GM20000 (cell line): ENCODE results near the gene TGM5.
"Not testable (repeated sequence)": the region's sequence is repeated elsewhere in the genome, so short reads cannot be mapped to it uniquely, and the experiment has no call there.

Source experiments
- DNase-seq: peaks from one replicate; pipeline ENCODE4 v3.0.0; 2012; ENCODE audit warnings: low spot score
- TF ChIP-seq, protein P1 (sequence below): IDR thresholded peaks from 2 replicates; pipeline ENCODE4 v1.5.1; 2012; ENCODE audit warnings: mild to moderate bottlenecking, control low read depth; ENCODE audit errors: extremely low read depth, missing control alignments

Gene TGM5

DNA sequence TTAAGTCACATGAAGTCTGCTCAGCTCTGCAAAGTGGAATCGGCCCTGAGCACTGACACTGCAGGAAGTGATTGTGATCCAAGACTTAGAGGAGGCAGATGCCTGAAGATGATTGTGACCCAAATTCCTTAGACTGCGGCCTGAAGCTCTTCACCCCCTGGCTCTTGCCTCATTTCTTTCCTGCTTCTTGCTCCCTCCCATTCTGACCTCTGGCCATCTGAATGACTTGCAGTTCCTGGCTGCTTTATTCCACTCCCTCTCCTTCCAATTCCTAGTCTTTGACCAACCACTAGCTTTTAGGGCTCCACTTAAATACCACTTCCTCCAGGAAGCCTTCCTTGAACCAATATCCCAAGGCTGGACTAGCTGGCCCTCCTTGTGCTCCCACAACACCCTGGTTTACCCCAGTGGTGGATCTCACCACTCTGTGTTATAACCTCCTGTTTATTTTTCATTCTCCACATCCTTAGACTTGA lies 36.0 kb downstream of the TGM5 start:
- no peak for DNase-seq
- TF ChIP-seq, protein P1, sequence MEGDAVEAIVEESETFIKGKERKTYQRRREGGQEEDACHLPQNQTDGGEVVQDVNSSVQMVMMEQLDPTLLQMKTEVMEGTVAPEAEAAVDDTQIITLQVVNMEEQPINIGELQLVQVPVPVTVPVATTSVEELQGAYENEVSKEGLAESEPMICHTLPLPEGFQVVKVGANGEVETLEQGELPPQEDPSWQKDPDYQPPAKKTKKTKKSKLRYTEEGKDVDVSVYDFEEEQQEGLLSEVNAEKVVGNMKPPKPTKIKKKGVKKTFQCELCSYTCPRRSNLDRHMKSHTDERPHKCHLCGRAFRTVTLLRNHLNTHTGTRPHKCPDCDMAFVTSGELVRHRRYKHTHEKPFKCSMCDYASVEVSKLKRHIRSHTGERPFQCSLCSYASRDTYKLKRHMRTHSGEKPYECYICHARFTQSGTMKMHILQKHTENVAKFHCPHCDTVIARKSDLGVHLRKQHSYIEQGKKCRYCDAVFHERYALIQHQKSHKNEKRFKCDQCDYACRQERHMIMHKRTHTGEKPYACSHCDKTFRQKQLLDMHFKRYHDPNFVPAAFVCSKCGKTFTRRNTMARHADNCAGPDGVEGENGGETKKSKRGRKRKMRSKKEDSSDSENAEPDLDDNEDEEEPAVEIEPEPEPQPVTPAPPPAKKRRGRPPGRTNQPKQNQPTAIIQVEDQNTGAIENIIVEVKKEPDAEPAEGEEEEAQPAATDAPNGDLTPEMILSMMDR: no peak

GRCh38 chr15:43229977-43230376 lies 36.8 kb downstream of the TGM5 start:
- DNase-seq: no peak

DNA sequence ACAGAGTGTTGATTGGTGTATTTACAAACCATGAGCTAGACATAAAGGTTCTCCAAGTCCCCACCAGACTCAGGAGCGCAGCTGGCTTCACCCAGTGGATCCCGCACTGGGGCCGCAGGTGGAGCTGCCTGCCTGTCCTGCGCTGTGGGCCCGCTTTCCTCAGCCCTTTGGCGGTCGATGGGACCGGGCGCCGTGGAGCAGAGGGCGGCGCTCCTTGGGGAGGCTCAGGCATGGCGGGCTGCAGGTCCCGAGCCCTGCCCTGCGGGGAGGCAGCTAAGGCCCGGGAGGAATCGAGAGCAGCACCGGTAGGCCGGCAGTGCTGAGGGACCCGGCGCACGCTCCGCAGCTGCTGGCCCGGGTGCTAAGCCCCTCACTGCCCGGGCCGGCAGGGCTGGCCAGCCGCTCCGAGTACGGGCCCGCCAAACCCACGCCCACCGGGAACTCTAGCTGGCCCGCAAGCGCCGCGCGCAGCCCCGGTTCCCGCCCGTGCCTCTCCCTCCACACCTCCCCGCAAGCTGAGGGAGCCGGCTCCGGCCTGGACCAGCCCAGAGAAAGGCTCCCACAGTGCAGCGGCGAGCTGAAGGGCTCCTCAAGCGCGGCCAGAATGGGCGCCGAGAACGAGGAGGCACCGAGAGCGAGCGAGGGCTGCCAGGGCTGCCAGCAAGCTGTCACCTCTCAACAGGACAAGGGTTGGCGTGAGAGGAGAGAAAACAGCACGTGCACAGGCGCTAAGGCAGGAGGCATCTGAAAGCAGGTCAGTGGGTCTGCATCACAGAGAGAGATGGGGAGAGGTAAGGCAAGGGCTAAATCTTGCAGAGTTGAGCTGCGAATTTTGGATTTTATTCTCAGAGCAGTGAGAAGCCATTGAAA lies 40.1 kb downstream of the TGM5 start:
- TF ChIP-seq, protein P1: no peak
- DNase-seq: no peak

More at GRCh38 chr15:43229977-43230376, 36.8 kb downstream of the TGM5 start:
- TF ChIP-seq, protein P1: no peak

GRCh38 chr15:43225950-43226255 lies 40.8 kb downstream of the TGM5 start:
- not testable (repeated sequence) for DNase-seq

- DNase-seq: peak; percentile 89
- TF ChIP-seq, protein P1: peak; percentile 60
Measured at GRCh38 chr15:43225201-43225949, 41.4 kb downstream of the TGM5 start.

DNA sequence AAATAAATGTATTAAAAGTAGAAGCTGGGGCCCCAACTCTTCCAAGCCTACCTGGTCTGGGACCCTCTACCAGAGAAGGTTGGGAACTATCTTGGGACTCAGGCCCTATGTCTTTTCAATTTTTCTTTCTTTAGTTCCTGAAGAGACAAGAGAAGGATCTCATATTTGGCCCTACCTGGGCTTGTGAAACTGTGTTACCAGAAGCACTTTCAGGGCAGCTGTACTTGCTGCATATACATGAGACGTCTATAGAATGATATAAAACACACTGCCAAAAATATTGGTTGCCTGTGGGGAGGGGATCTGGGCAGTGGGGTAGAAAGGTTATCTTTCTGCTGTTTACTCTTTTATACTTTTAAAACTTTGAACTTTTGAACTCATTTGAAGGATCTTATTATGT lies 45.3 kb downstream of the TGM5 start:
- DNase-seq: no peak
- TF ChIP-seq, protein P1: no peak

DNA sequence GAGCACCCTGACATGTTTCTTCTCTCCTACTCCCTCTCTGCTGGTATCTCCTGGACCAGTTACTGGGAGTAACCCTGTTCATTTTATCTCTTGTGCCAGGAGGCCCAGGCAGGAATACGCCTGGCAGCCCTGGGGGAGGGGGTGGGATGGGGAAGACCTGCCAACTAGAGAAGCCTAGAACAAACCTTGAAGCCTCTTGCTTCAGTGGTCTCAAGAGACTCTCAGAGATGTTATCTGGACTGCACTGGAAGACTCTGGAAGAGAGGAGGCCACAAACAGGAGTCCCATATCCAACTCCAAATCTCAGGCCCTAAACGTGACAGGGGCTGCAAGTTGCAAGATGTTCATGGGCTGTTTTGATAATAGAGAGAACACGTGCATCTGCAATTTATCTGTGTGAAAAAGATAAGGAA lies 45.7 kb downstream of the TGM5 start, which contains the start of gene EPB42:
EPB42 (minus strand) TSS at position 28 of the 413 bp plus-strand sequence. CDS start 193 bp downstream, outside the sequence.
- TF ChIP-seq, protein P1: no peak
- no peak for DNase-seq
